Measurements from ENCODE around the gene MAGED1. TPM values are rescaled to one million over a fixed set of nuclear protein-coding genes. Genes with fewer than 3 reads are reported as not detected.
A peak's percentile ranks its signal among the peaks of the same experiment; 100 is the strongest.

The MAGED1 gene
- total and polyA plus RNA-seq, 8 donors: 132 to 375 (median 294) TPM

DNA sequence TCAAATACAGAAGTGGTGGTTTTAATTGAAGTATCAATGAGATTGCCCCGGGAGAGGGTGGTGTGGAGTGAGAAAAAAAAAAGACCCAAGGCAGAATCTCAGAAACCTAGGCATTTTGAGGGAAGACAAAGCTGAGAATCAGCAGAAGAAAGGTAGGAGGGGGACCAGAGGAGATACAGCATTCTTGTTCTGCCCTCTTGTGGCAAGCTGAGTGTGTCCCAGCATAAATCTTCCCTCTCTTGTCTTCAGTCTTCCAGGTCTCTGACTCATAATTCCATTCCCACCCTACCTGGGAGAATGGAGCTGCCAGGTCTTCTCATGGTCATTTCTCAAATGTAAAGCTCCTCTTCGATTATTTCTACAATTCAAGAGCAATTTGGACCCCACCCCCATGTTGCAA lies 32.7 kb upstream of the MAGED1 start:
- peak; percentile 60 for ATAC-seq
- intact Hi-C loops (cut with DNase I): no loop called here
- Histone ChIP-seq H3K4me1 (no peaks in the 10 kb centered on the region), H3K27me3 (peaks cover 0 to 6% of the 10 kb centered on the region in 2 donors), H3K27ac (no peak overlapping the region), H3K4me3 (no peak overlapping the region), H3K36me3 (no peaks in the 10 kb centered on the region), H3K9me3 (peaks cover 0 to 7% of the 10 kb centered on the region in 2 donors)
- peak in 1 of 4 donors; percentile 30 for DNase-seq
- TF ChIP-seq, protein P1, sequence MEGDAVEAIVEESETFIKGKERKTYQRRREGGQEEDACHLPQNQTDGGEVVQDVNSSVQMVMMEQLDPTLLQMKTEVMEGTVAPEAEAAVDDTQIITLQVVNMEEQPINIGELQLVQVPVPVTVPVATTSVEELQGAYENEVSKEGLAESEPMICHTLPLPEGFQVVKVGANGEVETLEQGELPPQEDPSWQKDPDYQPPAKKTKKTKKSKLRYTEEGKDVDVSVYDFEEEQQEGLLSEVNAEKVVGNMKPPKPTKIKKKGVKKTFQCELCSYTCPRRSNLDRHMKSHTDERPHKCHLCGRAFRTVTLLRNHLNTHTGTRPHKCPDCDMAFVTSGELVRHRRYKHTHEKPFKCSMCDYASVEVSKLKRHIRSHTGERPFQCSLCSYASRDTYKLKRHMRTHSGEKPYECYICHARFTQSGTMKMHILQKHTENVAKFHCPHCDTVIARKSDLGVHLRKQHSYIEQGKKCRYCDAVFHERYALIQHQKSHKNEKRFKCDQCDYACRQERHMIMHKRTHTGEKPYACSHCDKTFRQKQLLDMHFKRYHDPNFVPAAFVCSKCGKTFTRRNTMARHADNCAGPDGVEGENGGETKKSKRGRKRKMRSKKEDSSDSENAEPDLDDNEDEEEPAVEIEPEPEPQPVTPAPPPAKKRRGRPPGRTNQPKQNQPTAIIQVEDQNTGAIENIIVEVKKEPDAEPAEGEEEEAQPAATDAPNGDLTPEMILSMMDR (IDR thresholded peaks at IDR 0.05): peak in 1 of 2 donors; percentile 29

DNA sequence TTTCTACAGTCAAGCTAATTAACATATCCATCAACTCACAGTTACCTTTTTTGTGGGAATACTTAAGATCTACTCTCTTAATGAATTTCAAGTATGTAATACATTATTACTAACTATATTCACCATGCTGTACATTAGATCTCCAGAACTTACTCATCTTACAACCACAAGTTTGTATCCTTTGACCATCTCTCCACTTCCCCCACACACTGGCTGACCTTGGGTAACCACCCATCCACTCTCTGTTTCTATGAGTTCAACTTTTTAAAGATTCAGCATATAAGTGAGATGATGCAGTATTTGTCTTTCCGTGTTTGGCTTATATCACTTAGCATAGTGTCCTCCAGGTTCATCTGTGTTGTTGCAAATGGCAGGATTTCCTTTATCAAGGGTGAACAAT lies 30.5 kb upstream of the MAGED1 start:
- no peak overlapping the region for H3K27ac ChIP-seq
- TF ChIP-seq, protein P1 (IDR thresholded peaks at IDR 0.05): no peak
- intact Hi-C loops (cut with DNase I): no loop called here

DNA sequence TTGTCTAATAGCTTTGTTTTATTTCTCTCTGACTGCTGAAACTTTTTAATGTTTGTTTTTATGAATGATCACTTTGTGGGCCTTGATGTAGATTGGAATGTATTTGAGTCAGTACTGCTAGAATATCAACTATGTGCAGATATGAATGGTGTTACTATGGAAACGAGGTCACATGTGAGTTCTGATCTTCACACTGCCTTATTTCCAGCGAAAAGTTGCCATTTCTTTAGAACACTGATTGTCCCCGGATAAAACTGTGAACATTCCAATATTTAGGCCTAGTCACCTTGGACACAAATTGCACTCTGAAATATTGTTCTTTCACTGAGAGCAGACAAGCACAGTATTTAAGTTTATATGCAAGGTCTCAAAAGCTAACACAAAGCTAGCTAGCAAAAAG lies 27.2 kb upstream of the MAGED1 start:
- intact Hi-C loops (cut with DNase I): no loop called here

More for the DNA sequence above, 30.5 kb upstream of the MAGED1 start:
- Histone ChIP-seq H3K4me1 (no peaks in the 10 kb centered on the region), H3K36me3 (no peaks in the 10 kb centered on the region), H3K9me3 (no peaks in the 10 kb centered on the region), H3K4me3 (no peak overlapping the region), H3K27me3 (peaks cover 0 to 6% of the 10 kb centered on the region in 2 donors)
- ATAC-seq (no peak), DNase-seq (no peak)

DNA sequence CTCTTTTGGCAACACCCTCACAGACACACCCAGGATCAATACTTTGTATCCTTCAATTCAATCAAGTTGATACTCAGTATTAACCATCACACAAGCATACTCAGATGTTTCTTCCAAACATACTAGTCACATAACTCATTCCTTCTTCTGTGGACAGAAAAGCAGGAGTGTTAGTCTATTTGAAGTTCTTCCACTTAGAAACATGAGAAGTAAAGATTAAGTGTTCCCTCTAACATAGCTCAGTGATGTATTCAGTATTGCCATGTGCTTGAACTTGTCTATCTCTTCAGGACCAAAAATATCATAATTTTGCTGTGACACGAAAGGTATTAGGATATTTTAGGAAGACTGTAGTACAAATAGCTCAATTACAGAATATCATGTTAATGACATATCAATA lies 25.8 kb upstream of the MAGED1 start:
- H3K27me3 ChIP-seq: no peaks in the 10 kb centered on the region
- TF ChIP-seq, protein P1 (IDR thresholded peaks at IDR 0.05): no peak
- intact Hi-C loops (cut with DNase I): no loop called here

More for the DNA sequence above, 27.2 kb upstream of the MAGED1 start:
- Histone ChIP-seq H3K9me3 (no peaks in the 10 kb centered on the region), H3K4me1 (no peaks in the 10 kb centered on the region), H3K27ac (no peak overlapping the region), H3K36me3 (no peaks in the 10 kb centered on the region), H3K4me3 (no peak overlapping the region), H3K27me3 (peaks cover 0 to 4% of the 10 kb centered on the region in 2 donors)
- DNase-seq: no peak
- no peak for ATAC-seq
- TF ChIP-seq, protein P1 (IDR thresholded peaks at IDR 0.05): no peak

DNA sequence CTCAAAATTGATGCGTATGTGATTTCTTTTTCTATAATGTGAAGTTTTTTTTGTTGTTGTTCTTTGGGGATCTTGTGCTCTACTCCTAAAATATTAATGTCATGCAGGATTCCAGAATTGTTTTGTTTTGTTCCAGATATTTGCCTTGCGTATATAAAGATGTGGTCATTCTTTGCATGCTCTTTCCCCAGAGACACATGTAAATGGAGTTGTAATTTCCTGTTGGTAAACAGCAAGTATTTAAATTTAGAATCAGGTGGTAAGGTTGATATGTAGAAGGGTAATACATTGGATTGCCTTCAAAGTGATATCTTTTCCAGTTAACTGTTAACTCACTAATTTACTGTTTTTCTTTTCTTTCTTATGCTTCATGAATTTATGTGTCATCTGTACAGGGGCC lies 23.1 kb upstream of the MAGED1 start:
- no peak for DNase-seq
- Histone ChIP-seq H3K4me3 (no peak overlapping the region), H3K27me3 (no peaks in the 10 kb centered on the region), H3K36me3 (no peaks in the 10 kb centered on the region), H3K27ac (no peak overlapping the region), H3K9me3 (no peaks in the 10 kb centered on the region), H3K4me1 (no peaks in the 10 kb centered on the region)
- no peak for ATAC-seq
- TF ChIP-seq, protein P1 (IDR thresholded peaks at IDR 0.05): no peak
- intact Hi-C loops (cut with DNase I): no loop called here

More for the DNA sequence above, 25.8 kb upstream of the MAGED1 start:
- Histone ChIP-seq H3K9me3 (no peaks in the 10 kb centered on the region), H3K27ac (no peak overlapping the region), H3K4me1 (no peaks in the 10 kb centered on the region), H3K4me3 (no peak overlapping the region), H3K36me3 (no peaks in the 10 kb centered on the region)
- DNase-seq (no peak), ATAC-seq (no peak)
